Spleen (tissue), 11 donors: ENCODE data around the gene PALM3. TPM values are rescaled to one million over a fixed set of nuclear protein-coding genes. Genes with fewer than 3 reads are reported as not detected.

ENCODE experiments used
- DNase-seq: peaks from one replicate; pipeline ENCODE4 v3.0.0-alpha.2; 2020
- H3K27ac ChIP-seq, 8 donors: fragments of 200-600 bp; sonication (generic) in 7 of 8; 1 replicate in 4 of 8; 2 replicates in 4 of 8; pipeline versions ENCODE4 v1.5.0 to v1.8.0; 2016 to 2021; ENCODE audit warnings: inconsistent platforms in 4 of 8, mild to moderate bottlenecking in 4 of 8, moderate library complexity in 1 of 8
- H3K27me3 ChIP-seq, 7 donors: fragments of 200-600 bp; sonication (generic) in 6 of 7; replicated peaks in 1 of 7; 1 replicate in 4 of 7; 2 replicates in 3 of 7; pipeline versions ENCODE4 v1.5.0 to v1.8.0; 2016 to 2021; ENCODE audit warnings: inconsistent platforms in 3 of 7, mild to moderate bottlenecking in 1 of 7
- H3K36me3 ChIP-seq, 6 donors: fragments of 200-600 bp; sonication (generic) in 5 of 6; 1 replicate in 4 of 6; 2 replicates in 2 of 6; pipeline versions ENCODE4 v1.5.0 to v1.8.0; 2016 to 2021; ENCODE audit warnings: inconsistent platforms in 2 of 6
- H3K4me1 ChIP-seq, 6 donors: fragments of 200-600 bp; sonication (generic) in 5 of 6; 1 replicate in 3 of 6; 2 replicates in 3 of 6; pipeline versions ENCODE4 v1.5.0 to v1.8.0; 2016 to 2021; ENCODE audit warnings: inconsistent platforms in 3 of 6
- H3K4me3 ChIP-seq, 8 donors: fragments of 200-600 bp; sonication (generic) in 7 of 8; 1 replicate in 4 of 8; 2 replicates in 4 of 8; pipeline versions ENCODE4 v1.5.0 to v1.8.0; 2016 to 2021; ENCODE audit warnings: inconsistent platforms in 4 of 8, mild to moderate bottlenecking in 4 of 8, moderate library complexity in 2 of 8
- H3K9me3 ChIP-seq, 8 donors: fragments of 200-600 bp; sonication (generic) in 7 of 8; 1 replicate in 4 of 8; 2 replicates in 4 of 8; pipeline versions ENCODE4 v1.5.0 to v1.8.0; 2016 to 2021; ENCODE audit warnings: inconsistent platforms in 4 of 8
- CTCF ChIP-seq, 11 experiments: fragments of 200-600 bp in 7 of 11; fragments of 450-650 bp in 4 of 11; sonication (generic) in 4 of 11; IDR thresholded peaks in 8 of 11; conservative IDR thresholded peaks in 3 of 11; 1 replicate in 7 of 11; 2 replicates in 4 of 11; pipeline versions ENCODE4 v1.4.0 to v1.8.0; 2016 to 2021; ENCODE audit warnings: antibody characterized with exemption in 11 of 11, inconsistent platforms in 4 of 11, mild to moderate bottlenecking in 1 of 11
- POLR2A ChIP-seq, 3 donors: fragments of 450-650 bp; IDR thresholded peaks; one replicate each; pipeline ENCODE4 v1.5.1; 2017; ENCODE audit warnings: antibody characterized with exemption in 3 of 3, mild to moderate bottlenecking in 1 of 3
- POLR2AphosphoS5 ChIP-seq, 3 donors: sonication (generic); formaldehyde crosslinking; IDR thresholded peaks; one replicate each; pipeline ENCODE4 v1.5.1; 2017; ENCODE audit warnings: antibody characterized with exemption in 3 of 3
- WGBS, 5 donors: extraction: QIAGEN DNeasy Blood & Tissue Kit in 3 of 5; methylation state at CpG; one replicate each; pipeline versions ENCODE4 v1.1.5 to v1.1.7; 2013 to 2018; 5-methylcytosine and 5-hydroxymethylcytosine counted together
- intact Hi-C: fragments of 100-400 bp; cut with DNase I; formaldehyde crosslinking; loops from one replicate; pipeline ENCODE4 v1.15.0; 2023; ENCODE audit warnings: low total_unique reads
- polyA plus RNA-seq, 3 donors: library from polyadenylated mRNA; stranded (reverse); fragments of 200-250 nt; gene quantifications; one replicate each; pipeline ENCODE4 v1.2.1, GENCODE V29; 2013
- total RNA-seq, 7 donors: library from RNA; depleted of rRNA in 3 of 7; stranded (reverse); fragments of >200 nt in 3 of 7; fragmentation: NEBNext Ultra II Directional in 4 of 7; extraction: Animal tissue kit (Norgen Biotek cat#: 25700) in 4 of 7; gene quantifications; one replicate each; pipeline versions ENCODE4 v1.1.0 to v1.2.1, GENCODE V29; 2016 to 2021
- donor health status: healthy with polysubstance abuse.
- donor health status: DM: no; HTN: no; CAD: no; lungs with moderate emphysema.
- donor health status: DM: no; HTN: no; CAD: no.
- donor health status: Bipolar disorder and iron deficiency.
- donor health status: healthy.
- donor health status: DM: no; HTN: no; CAD: no.
- donor health status: DM: yes; HTN: yes; CAD: no.

The PALM3 gene
- total and polyA plus RNA-seq, 10 donors: 0.02 to 0.32 (median 0.05) TPM; not detected in 7

GRCh38 chr19:14096272-14096992 lies 34.6 kb upstream of the PALM3 start:
- TF ChIP-seq POLR2A (IDR thresholded peaks at IDR 0.05) (no peak), POLR2AphosphoS5 (IDR thresholded peaks at IDR 0.05) (peak in 1 of 3 donors; percentile 6)
- 94 to 98% (median 95%) methylated on average over 11 of the region's 11 CpGs for WGBS, 5 donors
- H3K36me3 ChIP-seq: peaks cover 0 to 75% (median 47%) of the 10 kb centered on the region in 6 donors
- no peak for DNase-seq
- no peaks in the 10 kb centered on the region for H3K27me3 ChIP-seq
- H3K4me3 ChIP-seq: no peak overlapping the region
- H3K9me3 ChIP-seq: peaks cover 0 to 14% (median 11%) of the 10 kb centered on the region in 8 donors
- H3K4me1 ChIP-seq: peaks cover 0 to 22% (median 12%) of the 10 kb centered on the region in 6 donors
- intact Hi-C loops: no loop called here
- no peak overlapping the region for H3K27ac ChIP-seq

- WGBS, 5 donors: 69 to 83% (median 72%) methylated on average over 7 of the region's 7 CpGs
- no peak for DNase-seq
- peaks cover 0 to 14% (median 11%) of the 10 kb centered on the region in 8 donors for H3K9me3 ChIP-seq
- intact Hi-C loops: no loop called here
- H3K4me3 ChIP-seq: no peak overlapping the region
- peak in 2 of 3 donors; percentile 58 to 64 for TF ChIP-seq POLR2AphosphoS5 (IDR thresholded peaks at IDR 0.05)
- no peak for TF ChIP-seq POLR2A (IDR thresholded peaks at IDR 0.05)
- H3K4me1 ChIP-seq: peaks cover 0 to 25% (median 15%) of the 10 kb centered on the region in 6 donors
- peak overlapping the region in 1 of 8 donors; percentile 33 for H3K27ac ChIP-seq
- H3K27me3 ChIP-seq: no peaks in the 10 kb centered on the region
- H3K36me3 ChIP-seq: peaks cover 0 to 59% (median 32%) of the 10 kb centered on the region in 6 donors
These were observed 33.0 kb upstream of the PALM3 start for GRCh38 chr19:14094854-14095253.

- peaks cover 0 to 52% (median 26%) of the 10 kb centered on the region in 6 donors for H3K36me3 ChIP-seq
- H3K4me1 ChIP-seq: peaks cover 0 to 39% (median 23%) of the 10 kb centered on the region in 6 donors
- H3K4me3 ChIP-seq: no peak overlapping the region
- peaks cover 0 to 14% (median 11%) of the 10 kb centered on the region in 8 donors for H3K9me3 ChIP-seq
- intact Hi-C loops: no loop called here
- H3K27me3 ChIP-seq: no peaks in the 10 kb centered on the region
- no peak overlapping the region for H3K27ac ChIP-seq
- 88 to 95% (median 93%) methylated on average over 9 of the region's 9 CpGs for whole genome bisulfite sequencing, 5 donors
- TF ChIP-seq CTCF (IDR thresholded peaks at IDR 0.05 in 8 of 11, conservative IDR thresholded peaks at IDR 0.05 in 3 of 11) (no peak), POLR2A (IDR thresholded peaks at IDR 0.05) (no peak), POLR2AphosphoS5 (IDR thresholded peaks at IDR 0.05) (peak in 2 of 3 donors; percentile 21 to 25)
- DNase-seq: no peak
These were observed 31.4 kb upstream of the PALM3 start for GRCh38 chr19:14093117-14093823.

GRCh38 chr19:14091813-14092462 lies 30.1 kb upstream of the PALM3 start:
- Histone ChIP-seq H3K27ac (peak overlapping the region; percentile 93 to 99 (median 96)), H3K27me3 (no peaks in the 10 kb centered on the region), H3K9me3 (peaks cover 0 to 14% (median 11%) of the 10 kb centered on the region in 8 donors), H3K36me3 (peaks cover 0 to 47% (median 14%) of the 10 kb centered on the region in 6 donors), H3K4me3 (peak overlapping the region; percentile 76 to 96 (median 85)), H3K4me1 (peaks cover 0 to 40% (median 23%) of the 10 kb centered on the region in 6 donors)
- DNase-seq: peak; percentile 88
- no peak for TF ChIP-seq CTCF (IDR thresholded peaks at IDR 0.05 in 8 of 11, conservative IDR thresholded peaks at IDR 0.05 in 3 of 11)
- TF ChIP-seq POLR2AphosphoS5 (IDR thresholded peaks at IDR 0.05): no peak
- TF ChIP-seq POLR2A (IDR thresholded peaks at IDR 0.05): no peak
- WGBS, 5 donors: 8 to 13% (median 10%) methylated on average over 15 of the region's 15 CpGs
- intact Hi-C loops: no loop called here
